HS-27A (cell line): ENCODE measurements around the gene RPS6KA1.
"Not testable (repeated sequence)": the region's sequence is repeated elsewhere in the genome, so short reads cannot be mapped to it uniquely, and the experiment has no call there.

ENCODE experiments used
- DNase-seq: peaks from one replicate; pipeline ENCODE4 v3.0.0-alpha.2; 2012; ENCODE audit warnings: low read depth, missing footprints

RPS6KA1 gene

GRCh38 chr1:26555550-26555981 lies 26.0 kb downstream of the RPS6KA1 start:
- DNase-seq: no peak

DNA sequence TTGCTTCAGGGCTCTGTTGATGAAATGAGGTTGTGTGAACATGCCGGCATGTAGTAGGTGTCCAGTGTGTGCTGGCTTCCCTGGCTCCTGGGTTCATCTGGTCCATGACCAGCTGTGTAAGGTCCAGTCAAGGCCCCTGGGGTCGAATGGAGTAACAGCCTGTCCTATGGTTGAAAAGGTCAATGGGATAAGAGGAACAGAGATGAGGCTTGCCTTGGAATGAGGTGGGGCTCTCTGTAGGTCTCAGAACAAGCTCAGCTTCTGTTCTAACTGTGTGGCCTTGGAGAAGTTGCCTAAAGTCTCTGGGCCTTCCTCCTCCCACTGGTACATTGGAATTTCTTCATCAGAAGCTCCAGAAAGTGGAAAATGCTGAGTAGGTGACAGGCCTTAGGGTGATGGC lies 26.6 kb downstream of the RPS6KA1 start:
- DNase-seq: no peak

- DNase-seq: no peak
Measured at GRCh38 chr1:26557008-26557407, 27.4 kb downstream of the RPS6KA1 start.

DNA sequence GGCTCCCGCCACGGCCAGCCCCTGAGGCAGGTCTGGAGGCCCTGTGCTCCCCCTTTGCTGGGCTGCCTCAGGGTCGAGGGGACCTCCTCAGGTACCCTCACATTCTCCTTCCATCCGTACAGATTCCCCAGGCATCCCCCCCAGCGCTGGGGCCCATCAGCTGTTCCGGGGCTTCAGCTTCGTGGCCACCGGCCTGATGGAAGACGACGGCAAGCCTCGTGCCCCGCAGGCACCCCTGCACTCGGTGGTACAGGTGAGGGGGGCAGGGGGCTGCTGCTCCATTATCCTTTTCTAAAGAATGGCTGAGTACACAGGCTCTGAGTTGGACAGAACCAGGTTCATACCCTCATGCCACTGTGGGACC lies 29.1 kb downstream of the RPS6KA1 start:
- no peak for DNase-seq

- DNase-seq: no peak
Measured at GRCh38 chr1:26560403-26560780, 30.8 kb downstream of the RPS6KA1 start.

GRCh38 chr1:26570287-26570686 lies 40.7 kb downstream of the RPS6KA1 start:
- DNase-seq: no peak

GRCh38 chr1:26571381-26571780 lies 41.8 kb downstream of the RPS6KA1 start:
- DNase-seq: no peak

GRCh38 chr1:26574018-26574417 lies 44.5 kb downstream of the RPS6KA1 start:
- DNase-seq: no peak

DNA sequence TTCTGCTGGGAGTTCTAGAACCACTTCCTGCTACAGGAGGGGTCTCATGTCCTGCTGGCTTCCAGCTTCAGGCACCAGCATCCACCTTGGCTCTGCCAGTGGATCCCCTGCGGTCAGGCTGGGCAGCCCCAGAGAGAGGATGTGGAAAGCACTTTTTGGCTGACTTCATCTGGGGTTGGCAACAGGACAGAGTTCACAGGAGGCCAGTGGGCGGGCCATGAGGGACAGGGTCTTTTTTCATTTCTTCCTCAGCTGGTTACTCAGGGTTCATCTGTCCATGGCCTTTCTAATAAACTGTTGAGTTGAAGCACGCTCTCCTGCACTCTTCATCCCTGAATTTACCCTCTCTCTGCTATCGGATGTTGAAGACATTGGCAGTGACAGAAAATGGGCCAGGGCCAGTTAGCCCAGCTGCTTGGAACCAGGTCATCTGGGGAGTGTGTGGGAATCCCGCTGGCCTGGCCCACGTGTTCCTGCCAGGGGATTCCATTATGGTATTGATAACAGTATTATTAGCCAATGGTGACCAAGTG lies 45.2 kb downstream of the RPS6KA1 start:
- DNase-seq: no peak

- no peak for DNase-seq
Measured at GRCh38 chr1:26575348-26575747, 45.8 kb downstream of the RPS6KA1 start.

- no peak for DNase-seq
Measured at GRCh38 chr1:26578167-26578566, 48.6 kb downstream of the RPS6KA1 start.

GRCh38 chr1:26579681-26580111 lies 50.1 kb downstream of the RPS6KA1 start:
- DNase-seq: no peak

DNA sequence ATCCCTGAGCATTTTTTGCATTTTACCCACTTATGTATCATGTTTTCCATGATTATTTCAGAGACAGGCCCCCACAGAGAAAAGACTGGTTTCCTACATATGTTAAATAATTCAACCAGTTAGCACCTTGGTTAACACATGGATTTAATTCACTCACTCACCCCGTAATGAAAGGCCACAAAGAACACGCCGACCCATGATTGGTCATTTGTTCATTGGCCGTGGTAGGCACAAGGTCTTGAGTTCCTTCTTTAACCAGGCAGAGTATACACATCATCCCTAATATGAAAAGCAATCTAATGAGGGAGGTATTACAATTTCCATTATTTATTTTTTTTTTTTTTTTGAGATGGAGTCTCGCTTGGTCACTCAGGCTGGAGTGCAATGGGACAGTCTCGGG lies 50.6 kb downstream of the RPS6KA1 start:
- DNase-seq: no peak

DNA sequence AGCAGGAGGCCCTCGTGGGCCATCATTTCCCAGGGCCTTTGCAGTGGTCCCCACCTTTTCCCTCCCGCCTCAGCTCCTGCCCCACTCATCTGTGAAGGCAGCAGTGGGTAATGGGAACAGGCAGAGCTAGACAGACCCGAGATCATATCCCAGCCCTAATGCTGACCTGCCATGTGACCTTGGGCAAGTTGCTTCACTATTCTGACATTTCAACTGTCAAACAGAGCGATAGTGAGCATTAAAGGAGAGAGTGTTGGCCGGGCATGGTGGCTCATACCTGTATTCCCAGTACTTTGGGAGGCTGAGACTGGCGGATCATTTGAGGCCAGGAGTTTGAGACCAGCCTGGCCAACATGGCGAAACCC lies 51.7 kb downstream of the RPS6KA1 start:
- DNase-seq: no peak

GRCh38 chr1:26582053-26582835 lies 52.7 kb downstream of the RPS6KA1 start:
- no peak for DNase-seq

DNA sequence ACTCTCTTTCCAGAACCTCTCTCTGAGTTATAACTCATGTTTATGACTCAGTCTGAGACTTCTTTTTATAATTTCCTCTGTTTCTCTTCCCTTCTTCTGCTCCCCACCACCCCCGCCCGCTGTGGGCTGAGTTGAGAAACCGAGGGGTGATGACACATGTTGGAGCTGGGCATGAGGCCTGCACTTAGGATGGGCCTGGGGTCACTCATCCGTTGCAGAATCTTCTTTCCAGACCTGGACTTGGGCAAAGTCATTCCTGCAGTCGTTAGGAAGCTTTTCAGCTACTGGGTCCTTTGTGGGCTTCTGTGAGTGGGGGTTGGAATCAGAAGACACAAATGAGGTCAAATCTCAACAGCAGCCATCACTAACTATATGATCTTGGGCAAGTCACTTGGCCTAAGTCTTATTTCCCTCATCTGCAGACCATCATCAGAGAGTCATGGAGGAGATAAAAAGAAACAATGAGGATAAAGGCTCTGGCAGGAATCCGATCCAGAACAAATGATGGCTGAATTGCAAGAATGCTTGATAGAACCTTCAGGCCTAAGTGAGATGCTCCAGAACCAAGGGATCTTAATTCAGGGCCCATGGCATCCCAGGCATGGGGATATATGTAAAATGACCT lies 53.4 kb downstream of the RPS6KA1 start:
- no peak for DNase-seq

DNA sequence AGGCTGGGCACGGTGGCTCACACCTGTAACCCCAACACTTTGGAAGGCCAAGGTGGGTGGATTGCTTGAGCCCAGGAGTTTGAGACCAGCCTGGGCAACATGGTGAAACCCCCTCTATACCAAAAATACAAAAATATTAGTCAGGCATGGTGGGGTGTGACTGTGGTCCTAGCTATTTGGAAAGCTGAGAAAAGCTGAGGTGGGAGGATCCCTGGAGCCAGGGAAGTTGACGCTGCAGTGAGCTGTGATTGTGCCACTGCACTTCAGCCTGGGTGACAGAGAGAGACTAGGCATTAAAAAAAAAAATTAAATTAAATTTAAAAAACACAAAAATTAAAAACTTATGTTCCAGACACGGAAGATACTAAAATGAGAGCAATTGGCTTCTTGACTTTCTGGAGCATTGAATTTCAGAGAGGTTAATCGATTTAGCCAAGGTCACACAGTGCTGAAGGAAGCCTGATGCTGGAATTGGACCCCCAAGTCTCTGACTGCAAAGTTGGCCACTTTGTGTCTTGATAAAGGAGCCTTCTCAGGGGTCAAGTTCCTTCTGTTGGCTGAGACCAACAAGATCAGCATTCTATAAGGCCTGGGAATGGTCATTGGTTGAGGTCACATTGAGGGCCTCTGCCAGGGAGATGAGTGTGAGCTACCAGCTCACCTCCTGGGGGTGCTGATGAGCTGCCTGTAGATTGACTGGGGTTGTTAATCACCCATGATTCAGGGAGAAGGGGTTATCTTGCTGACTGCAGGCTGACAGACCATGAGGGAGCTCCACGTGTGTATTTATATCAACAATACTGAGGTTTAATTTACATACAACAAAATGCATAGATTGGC lies 54.3 kb downstream of the RPS6KA1 start:
- no peak for DNase-seq

DNA sequence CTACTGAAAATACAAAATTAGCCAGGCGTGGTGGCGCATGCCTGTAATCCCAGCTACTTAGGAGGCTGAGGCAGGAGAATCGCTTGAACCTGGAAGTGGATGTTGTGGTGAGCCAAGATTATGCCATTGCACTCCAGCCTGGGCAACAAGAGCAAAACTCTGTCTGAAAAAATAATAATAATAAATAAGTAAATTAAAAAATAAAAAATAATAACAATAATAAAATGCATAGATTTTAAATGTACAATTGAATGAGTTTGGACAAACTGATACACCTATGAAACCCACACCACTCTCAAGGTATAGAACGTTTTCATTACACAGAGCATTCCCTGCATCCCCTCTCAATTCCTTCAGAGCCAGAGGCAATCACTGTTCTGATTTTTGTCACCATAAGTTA lies 55.0 kb downstream of the RPS6KA1 start:
- DNase-seq: not testable (repeated sequence)

DNA sequence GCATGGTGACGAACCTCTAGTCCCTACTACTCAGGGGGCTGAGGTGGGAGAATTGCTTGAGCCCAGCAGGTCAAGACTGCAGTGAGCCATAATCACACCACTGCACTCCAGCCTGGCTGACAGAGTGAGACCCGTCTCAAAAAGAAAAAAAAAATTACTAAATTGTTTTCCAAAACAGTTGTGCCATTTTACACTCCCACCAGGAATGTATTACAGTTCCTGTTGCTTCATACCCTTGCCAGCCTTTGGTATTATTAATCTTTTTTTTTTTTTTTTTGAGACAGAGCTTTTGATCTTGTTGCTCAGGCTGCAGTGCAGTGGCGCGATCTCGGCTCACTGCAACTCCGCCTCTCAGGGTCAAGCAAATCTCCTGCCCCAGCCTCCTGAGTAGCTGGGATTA lies 55.9 kb downstream of the RPS6KA1 start:
- DNase-seq: no peak

- DNase-seq: no peak
Measured at GRCh38 chr1:26593385-26593784, 63.8 kb downstream of the RPS6KA1 start.

GRCh38 chr1:26594593-26594992 lies 65.0 kb downstream of the RPS6KA1 start:
- DNase-seq: not testable (repeated sequence)

DNA sequence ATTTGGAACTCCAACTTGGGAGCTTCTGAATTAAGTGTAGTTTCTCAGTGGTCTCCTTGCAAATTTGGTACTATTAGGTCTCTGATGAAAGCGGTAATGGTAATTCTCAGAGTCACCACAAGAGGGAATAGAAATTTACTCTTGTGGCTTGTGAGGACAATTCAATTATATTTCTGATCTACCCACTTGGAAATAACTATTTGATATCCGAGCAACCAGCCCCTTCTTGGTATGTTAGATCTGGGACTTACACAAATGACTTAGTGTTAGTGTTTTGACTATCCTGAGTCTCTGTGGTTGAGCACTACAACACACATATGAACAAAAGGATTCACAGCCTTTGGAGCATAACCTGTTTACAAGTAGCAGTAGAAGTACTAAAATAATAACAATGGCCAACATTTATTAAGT lies 68.1 kb downstream of the RPS6KA1 start:
- peak; percentile 38 for DNase-seq

- no peak for DNase-seq
Measured at GRCh38 chr1:26598890-26599289, 69.3 kb downstream of the RPS6KA1 start.
